HepG2 (cell line): Measurements from ENCODE around the gene C11orf24. TPM values are rescaled to one million over a fixed set of nuclear protein-coding genes. Genes with fewer than 3 reads are reported as not detected.

Experiments
- AKNA ChIP-seq: sonication (generic); formaldehyde crosslinking; IDR thresholded peaks from 2 replicates; pipeline ENCODE4 v1.4.0; 2020; ENCODE audit warnings: missing genetic modification reagents, borderline replicate concordance
- ATF1 ChIP-seq: IDR thresholded peaks from 2 replicates; pipeline ENCODE4 v1.6.1; 2016; ENCODE audit warnings: mild to moderate bottlenecking, control low read depth
- DMTF1 ChIP-seq: sonication (generic); formaldehyde crosslinking; IDR thresholded peaks from 2 replicates; pipeline ENCODE4 v1.4.0; 2020; ENCODE audit warnings: mild to moderate bottlenecking, missing genetic modification reagents
- FOXO1 ChIP-seq: sonication (generic); formaldehyde crosslinking; IDR thresholded peaks from 2 replicates; pipeline ENCODE4 v1.4.0; 2020; ENCODE audit warnings: missing genetic modification reagents
- SALL2 ChIP-seq: sonication (generic); formaldehyde crosslinking; IDR thresholded peaks from 2 replicates; pipeline ENCODE4 v1.8.1; 2023; ENCODE audit warnings: mild to moderate bottlenecking, missing genetic modification reagents, inconsistent platforms
- ZNF646 ChIP-seq: sonication (generic); formaldehyde crosslinking; IDR thresholded peaks from 2 replicates; pipeline ENCODE4 v1.9.0; 2021; ENCODE audit warnings: mild to moderate bottlenecking, missing genetic modification reagents
- ZNF674 ChIP-seq: sonication (generic); formaldehyde crosslinking; IDR thresholded peaks from 2 replicates; pipeline ENCODE4 v1.5.0; 2020; ENCODE audit warnings: low read depth, mild to moderate bottlenecking, missing genetic modification reagents
- polyA plus RNA-seq, 8 experiments: library from polyadenylated mRNA; depleted of rRNA in 3 of 8; stranded (reverse) in 7 of 8; unstranded in 1 of 8; fragments of >200 nt; fragmentation: Illumina TruSeq in 4 of 8; extraction: Trizol in 4 of 8; gene quantifications; 2 replicates each; pipeline versions ENCODE4 v1.2.1 to v1.2.3, GENCODE V29; 2011 to 2016; ENCODE audit warnings: low read depth in 4 of 8, missing spikeins in 1 of 8, mixed read lengths in 1 of 8; ENCODE audit not compliant: insufficient read depth in 1 of 8
- total RNA-seq, 5 experiments: library from RNA; depleted of rRNA; stranded (reverse); fragments of >200 nt; fragmentation: Illumina TruSeq; extraction: Trizol; gene quantifications; 2 replicates each; pipeline ENCODE4 v1.2.3, GENCODE V29; 2016; ENCODE audit warnings: low read depth in 1 of 5
- TF ChIP-seq, protein P1 (sequence below): sonication (generic); formaldehyde crosslinking; IDR thresholded peaks from 2 replicates; pipeline ENCODE4 v1.4.0; 2020; ENCODE audit warnings: missing genetic modification reagents

C11orf24 gene
- total and polyA plus RNA-seq, 2 of the 13 experiments (the other 11 are each of a cell fraction or from before 2014, with no cell fraction given): 52.9 to 55.5 TPM

DNA sequence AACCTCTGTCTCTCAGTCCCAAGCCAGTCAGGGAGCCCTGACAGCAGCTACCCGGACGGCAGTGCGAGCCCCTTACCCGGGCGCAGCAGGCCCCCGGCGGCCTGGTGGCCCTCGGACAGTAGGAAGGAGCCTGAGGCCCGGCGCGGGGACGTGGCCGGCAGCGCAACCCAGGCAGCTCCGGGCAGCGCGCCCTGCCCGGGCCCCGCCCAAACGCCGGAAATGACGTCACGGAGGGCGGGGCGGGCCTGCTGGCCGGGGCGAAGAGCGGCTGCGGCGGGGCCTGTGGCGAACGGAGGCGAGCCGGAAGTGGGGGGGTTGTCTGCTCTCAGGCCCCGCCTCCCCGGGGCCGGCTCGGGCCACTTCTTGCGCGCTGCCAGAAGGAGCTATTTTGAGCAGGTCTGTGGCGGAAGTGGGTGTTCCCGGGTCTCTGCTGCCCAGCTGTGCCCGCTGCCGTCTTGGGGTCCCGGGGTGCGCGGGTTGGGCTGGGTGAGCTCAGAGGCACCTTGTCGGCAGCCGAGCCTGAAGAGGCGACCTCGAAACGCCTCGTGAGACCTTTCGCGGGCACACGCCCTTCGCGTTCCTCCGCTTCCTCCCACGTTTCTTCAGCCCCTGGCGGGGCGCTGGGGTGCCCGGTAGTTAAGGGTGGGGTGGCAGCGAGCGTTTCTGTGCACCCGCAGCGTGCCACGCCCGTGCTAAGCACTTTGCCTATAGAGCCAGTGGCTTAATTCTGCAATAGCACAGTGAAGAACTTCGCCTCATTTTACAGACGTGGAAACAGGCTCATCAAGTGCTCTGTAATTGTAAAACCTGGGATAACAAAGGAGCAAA lies at the start of gene C11orf24 (continued):
- TF ChIP-seq ZNF646 (no peak), ATF1 (no peak), ZNF674 (CRISPR knock-in tag) (no peak), AKNA (CRISPR knock-in tag) (no peak), SALL2 (CRISPR knock-in tag) (peak; percentile 69; the same call in 1 of the 2 replicates), FOXO1 (no peak; the same call in 1 of the 2 replicates), DMTF1 (CRISPR knock-in tag) (no peak)
- TF ChIP-seq, protein P1, sequence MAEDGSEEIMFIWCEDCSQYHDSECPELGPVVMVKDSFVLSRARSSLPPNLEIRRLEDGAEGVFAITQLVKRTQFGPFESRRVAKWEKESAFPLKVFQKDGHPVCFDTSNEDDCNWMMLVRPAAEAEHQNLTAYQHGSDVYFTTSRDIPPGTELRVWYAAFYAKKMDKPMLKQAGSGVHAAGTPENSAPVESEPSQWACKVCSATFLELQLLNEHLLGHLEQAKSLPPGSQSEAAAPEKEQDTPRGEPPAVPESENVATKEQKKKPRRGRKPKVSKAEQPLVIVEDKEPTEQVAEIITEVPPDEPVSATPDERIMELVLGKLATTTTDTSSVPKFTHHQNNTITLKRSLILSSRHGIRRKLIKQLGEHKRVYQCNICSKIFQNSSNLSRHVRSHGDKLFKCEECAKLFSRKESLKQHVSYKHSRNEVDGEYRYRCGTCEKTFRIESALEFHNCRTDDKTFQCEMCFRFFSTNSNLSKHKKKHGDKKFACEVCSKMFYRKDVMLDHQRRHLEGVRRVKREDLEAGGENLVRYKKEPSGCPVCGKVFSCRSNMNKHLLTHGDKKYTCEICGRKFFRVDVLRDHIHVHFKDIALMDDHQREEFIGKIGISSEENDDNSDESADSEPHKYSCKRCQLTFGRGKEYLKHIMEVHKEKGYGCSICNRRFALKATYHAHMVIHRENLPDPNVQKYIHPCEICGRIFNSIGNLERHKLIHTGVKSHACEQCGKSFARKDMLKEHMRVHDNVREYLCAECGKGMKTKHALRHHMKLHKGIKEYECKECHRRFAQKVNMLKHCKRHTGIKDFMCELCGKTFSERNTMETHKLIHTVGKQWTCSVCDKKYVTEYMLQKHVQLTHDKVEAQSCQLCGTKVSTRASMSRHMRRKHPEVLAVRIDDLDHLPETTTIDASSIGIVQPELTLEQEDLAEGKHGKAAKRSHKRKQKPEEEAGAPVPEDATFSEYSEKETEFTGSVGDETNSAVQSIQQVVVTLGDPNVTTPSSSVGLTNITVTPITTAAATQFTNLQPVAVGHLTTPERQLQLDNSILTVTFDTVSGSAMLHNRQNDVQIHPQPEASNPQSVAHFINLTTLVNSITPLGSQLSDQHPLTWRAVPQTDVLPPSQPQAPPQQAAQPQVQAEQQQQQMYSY (CRISPR knock-in tag): peak; percentile 45; the same call in 1 of the 2 replicates
